HT1080 (cell line): ENCODE data around the gene RNF149. TPM values are rescaled to one million over a fixed set of nuclear protein-coding genes. Genes with fewer than 3 reads are reported as not detected.

ENCODE experiments used
- DNase-seq: peaks from one replicate; pipeline ENCODE4 v3.0.0-alpha.2; 2015; ENCODE audit warnings: low read depth
- small RNA-seq: library from RNA; depleted of rRNA; stranded (forward); fragments of <200 nt; gene quantifications from one replicate; pipeline ENCODE3, GENCODE V24; 2014
- total RNA-seq: library from RNA; depleted of rRNA; stranded (reverse); fragments of >200 nt; shearing (Covaris generic); gene quantifications from 2 replicates; pipeline ENCODE4 v1.2.3, GENCODE V29; 2014; rRNA removed

RNF149 gene
- total RNA-seq, 1 experiment from 2014 or later, result 66.0 TPM

DNA sequence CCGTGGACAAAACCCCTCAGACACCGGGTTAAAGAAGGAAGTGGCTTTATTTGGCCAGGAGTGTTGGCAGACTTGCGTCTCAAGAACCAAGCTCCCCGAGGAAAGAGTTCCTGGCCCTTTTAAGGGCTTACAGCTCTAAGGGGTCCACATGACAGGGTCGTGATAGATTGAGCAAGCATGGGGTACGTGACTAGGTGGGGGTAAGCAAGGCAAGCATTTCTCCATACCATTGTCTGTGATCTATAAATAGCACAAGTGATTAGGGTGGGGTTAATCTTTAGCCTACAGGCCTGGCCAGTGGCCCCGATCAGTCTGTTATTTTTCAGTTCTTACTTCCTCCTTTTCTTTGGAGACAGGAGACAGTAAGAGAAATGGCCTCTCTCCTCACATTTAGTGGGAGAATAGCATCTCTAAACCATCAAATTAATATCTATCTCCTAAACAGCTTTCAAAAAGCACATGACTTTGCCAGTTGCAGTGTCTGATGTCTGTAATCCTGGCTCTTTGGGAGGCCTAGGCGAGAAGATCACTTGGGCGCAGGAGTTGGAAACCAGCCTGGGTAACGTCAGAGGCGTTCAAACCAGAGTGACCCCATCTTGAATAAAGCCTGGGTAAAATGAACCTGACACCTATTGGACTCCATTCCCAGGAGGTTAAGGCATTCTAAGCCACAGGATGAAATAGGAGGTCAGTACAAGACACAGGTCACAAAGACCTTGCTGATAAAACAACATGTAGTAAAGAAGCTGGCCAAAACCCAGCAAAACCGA, 74.1 kb downstream of the RNF149 start:
- no peak for DNase-seq

DNA sequence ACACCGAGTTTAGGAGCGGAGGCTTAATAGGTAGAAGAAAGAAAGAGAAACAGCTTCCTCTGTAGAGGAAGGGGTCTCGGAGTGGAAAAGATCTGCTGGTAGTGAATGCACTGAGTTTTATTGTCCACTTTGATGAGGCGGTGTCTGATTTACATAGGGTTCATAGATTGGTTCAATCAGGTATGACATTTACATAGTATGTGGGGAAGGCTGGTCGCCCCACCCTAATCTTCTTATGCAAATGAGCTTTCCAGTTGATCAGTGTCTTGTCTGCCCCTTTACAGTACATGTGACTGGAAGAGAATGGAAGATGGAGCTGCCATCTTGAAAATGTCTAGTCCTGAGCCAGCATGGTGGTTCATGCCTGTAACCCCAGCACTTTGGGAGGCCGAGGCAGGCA, 75.7 kb downstream of the RNF149 start:
- no peak for DNase-seq

DNA sequence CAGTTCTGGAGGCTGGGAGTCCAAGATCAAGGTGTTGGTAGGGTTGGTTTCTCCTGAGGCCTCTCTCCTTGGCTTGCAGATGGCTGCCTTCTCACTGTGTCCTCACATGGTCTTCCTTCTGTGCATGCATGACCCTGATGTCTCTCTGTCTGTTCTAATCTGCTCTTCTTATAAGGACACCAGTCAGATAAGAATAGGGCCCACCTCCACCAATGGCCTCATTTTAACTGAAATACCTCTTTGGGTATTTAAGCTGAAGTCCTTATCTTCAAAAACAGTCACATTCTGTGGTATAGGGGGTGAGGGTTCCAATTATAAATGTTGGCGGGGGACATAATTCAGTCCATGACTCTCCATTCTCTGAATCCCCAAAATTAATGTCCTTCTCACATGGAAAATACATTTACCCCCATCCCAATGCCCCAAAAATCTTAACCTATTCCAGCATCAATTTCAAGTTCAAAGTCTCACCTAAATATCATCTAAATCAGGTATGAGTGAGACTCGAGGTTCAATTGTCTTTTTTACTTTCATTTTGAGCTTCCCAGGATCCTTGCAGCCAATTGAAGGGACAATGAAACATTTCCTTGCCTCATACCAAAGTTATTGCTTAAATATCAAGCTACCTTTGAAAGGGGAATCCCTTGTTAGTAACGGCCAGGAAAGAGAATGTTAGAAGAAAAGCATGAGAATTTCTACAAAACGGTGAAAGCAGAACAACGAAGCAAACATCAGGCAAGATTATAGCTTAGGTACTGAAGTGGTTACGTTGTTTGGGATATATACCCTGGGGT, 76.4 kb downstream of the RNF149 start:
- no peak for DNase-seq

DNA sequence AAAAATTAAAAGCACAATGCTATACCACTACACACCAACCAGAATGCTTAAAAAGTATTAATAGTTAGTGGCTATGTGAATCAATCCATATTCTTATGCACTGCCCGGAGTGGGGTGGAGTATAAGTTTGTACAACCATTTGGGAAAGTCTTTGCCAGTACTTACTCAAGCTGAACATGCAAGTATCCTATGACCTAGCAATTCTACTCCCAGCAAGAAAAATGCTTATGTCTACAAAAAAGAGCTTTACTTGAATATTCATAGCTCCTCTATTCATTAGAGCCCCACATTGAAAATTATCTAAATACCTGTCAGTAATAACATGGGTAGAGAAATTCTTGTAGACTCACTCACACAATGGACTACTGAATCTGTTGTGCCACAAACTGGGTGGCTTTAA, 77.3 kb downstream of the RNF149 start:
- no peak for DNase-seq

- no peak for DNase-seq
Observed at GRCh38 chr2:101230541-101231001, 77.9 kb downstream of the RNF149 start.

Small RNA genes lying within 50 kb of the gene (small RNA-seq; reads per million reads assigned to genes)
- gene MIR5696 (not detected), gene SNORD89 (35.5 reads per million, percentile 94 among the genes with 10 or more reads in this experiment)

Other genes starting within 250 kb of the RNF149 start
- gene TBC1D8, start 157.3 kb downstream of the RNF149 start, total RNA-seq, result 4.1 and 7.5 TPM in 2 replicates
- 54.0 and 63.4 TPM in 2 replicates for gene CNOT11, start 55.8 kb downstream of the RNF149 start, total RNA-seq
- gene CREG2, start 78.8 kb upstream of the RNF149 start, total RNA-seq, result 7.0 and 7.1 TPM in 2 replicates
- gene RFX8, start 166.4 kb upstream of the RNF149 start, total RNA-seq, result 8.1 and 10.6 TPM in 2 replicates